GM12864 (cell line): ENCODE data around the gene RUNDC3A.

Source experiments
- DNase-seq: peaks from one replicate; pipeline ENCODE4 v3.0.0-alpha.2; 2011; ENCODE audit warnings: low read depth
- H3K4me3 ChIP-seq: 2 replicates; pipeline ENCODE4 v1.5.1; 2011; ENCODE audit warnings: mild to moderate bottlenecking, low read depth, low read length, control low read depth
- TF ChIP-seq, protein P1 (sequence below): IDR thresholded peaks from 2 replicates; pipeline ENCODE4 v1.5.1; 2011; ENCODE audit warnings: low read depth, mild to moderate bottlenecking, moderate library complexity, low read length, control low read depth, inconsistent platforms; ENCODE audit errors: missing control alignments

The RUNDC3A gene

DNA sequence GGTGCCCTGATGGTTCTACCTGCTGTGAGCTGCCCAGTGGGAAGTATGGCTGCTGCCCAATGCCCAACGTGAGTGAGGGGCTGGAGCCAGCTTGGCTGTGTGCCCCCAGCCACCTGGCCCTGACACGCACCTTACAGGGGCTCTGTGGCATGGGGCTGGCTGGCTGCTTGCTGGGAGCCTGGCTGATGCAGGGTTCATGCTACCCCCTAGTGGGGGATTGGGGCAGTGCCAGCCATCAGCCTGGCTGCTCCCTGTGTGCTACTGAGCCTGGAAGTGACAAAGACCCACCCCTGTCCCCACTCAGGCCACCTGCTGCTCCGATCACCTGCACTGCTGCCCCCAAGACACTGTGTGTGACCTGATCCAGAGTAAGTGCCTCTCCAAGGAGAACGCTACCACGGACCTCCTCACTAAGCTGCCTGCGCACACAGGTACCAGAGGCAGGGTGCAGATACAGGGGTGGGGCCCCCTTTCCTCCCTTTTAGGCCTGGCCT, 42.4 kb downstream of the RUNDC3A start:
- no peak for DNase-seq
- TF ChIP-seq, protein P1, sequence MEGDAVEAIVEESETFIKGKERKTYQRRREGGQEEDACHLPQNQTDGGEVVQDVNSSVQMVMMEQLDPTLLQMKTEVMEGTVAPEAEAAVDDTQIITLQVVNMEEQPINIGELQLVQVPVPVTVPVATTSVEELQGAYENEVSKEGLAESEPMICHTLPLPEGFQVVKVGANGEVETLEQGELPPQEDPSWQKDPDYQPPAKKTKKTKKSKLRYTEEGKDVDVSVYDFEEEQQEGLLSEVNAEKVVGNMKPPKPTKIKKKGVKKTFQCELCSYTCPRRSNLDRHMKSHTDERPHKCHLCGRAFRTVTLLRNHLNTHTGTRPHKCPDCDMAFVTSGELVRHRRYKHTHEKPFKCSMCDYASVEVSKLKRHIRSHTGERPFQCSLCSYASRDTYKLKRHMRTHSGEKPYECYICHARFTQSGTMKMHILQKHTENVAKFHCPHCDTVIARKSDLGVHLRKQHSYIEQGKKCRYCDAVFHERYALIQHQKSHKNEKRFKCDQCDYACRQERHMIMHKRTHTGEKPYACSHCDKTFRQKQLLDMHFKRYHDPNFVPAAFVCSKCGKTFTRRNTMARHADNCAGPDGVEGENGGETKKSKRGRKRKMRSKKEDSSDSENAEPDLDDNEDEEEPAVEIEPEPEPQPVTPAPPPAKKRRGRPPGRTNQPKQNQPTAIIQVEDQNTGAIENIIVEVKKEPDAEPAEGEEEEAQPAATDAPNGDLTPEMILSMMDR = peak; percentile 97
- no peak overlapping the region for H3K4me3 ChIP-seq

DNA sequence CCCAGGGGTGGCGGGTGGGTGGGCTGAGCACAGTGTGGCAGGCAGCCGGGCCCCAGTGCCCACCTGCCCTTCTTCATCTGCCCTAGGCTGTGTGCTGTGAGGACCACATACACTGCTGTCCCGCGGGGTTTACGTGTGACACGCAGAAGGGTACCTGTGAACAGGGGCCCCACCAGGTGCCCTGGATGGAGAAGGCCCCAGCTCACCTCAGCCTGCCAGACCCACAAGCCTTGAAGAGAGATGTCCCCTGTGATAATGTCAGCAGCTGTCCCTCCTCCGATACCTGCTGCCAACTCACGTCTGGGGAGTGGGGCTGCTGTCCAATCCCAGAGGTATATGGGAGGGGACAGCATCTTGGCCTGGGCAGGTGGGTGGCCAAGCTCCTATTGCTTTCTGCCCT, 43.1 kb downstream of the RUNDC3A start:
- TF ChIP-seq, protein P1 = no peak
- DNase-seq = no peak
- H3K4me3 ChIP-seq = no peak overlapping the region

DNA sequence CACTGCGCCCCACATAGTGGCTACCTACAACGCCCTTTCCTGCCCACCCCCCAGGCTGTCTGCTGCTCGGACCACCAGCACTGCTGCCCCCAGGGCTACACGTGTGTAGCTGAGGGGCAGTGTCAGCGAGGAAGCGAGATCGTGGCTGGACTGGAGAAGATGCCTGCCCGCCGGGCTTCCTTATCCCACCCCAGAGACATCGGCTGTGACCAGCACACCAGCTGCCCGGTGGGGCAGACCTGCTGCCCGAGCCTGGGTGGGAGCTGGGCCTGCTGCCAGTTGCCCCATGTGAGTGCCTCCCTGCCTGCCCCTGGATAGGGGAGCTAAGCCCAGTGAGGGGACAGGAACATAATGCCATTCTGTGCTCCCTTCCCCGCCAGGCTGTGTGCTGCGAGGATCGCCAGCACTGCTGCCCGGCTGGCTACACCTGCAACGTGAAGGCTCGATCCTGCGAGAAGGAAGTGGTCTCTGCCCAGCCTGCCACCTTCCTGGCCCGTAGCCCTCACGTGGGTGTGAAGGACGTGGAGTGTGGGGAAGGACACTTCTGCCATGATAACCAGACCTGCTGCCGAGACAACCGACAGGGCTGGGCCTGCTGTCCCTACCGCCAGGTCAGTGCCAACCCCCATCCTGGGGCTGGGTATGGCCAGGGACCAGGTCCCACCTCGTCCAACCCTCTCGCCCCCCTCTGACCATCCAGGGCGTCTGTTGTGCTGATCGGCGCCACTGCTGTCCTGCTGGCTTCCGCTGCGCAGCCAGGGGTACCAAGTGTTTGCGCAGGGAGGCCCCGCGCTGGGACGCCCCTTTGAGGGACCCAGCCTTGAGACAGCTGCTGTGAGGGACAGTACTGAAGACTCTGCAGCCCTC, 43.8 kb downstream of the RUNDC3A start:
- no peak for DNase-seq
- TF ChIP-seq, protein P1 = no peak
- no peak overlapping the region for H3K4me3 ChIP-seq

DNA sequence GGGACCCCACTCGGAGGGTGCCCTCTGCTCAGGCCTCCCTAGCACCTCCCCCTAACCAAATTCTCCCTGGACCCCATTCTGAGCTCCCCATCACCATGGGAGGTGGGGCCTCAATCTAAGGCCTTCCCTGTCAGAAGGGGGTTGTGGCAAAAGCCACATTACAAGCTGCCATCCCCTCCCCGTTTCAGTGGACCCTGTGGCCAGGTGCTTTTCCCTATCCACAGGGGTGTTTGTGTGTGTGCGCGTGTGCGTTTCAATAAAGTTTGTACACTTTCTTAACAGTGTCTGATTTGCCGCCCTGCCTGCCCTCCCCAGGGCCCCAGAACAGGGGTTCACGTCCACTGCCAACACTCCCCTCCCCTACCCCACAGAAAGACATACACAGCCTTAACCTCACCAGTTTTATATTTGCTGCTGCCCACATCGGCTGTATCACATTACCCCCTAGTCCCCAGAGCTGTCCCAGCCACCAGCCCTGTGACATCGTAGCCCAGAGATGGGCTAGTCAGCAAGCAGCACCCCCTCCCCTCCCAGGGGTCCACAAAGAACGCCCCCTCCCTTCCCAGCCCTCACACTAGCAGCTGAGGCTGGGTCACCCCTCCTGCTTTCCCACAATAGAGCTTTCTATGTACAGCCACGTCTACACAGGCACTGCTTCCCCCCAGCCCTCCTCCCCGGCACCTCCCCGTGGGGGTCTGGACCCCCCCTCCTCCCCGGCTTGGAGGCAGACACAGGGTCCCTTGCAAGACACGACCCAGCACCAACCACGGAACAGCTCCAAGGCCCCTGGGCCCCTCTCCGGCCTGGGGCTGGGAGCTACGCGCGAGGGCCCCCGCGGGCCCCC, 44.6 kb downstream of the RUNDC3A start:
- DNase-seq = no peak
- no peak overlapping the region for H3K4me3 ChIP-seq
- TF ChIP-seq, protein P1 = no peak

DNA sequence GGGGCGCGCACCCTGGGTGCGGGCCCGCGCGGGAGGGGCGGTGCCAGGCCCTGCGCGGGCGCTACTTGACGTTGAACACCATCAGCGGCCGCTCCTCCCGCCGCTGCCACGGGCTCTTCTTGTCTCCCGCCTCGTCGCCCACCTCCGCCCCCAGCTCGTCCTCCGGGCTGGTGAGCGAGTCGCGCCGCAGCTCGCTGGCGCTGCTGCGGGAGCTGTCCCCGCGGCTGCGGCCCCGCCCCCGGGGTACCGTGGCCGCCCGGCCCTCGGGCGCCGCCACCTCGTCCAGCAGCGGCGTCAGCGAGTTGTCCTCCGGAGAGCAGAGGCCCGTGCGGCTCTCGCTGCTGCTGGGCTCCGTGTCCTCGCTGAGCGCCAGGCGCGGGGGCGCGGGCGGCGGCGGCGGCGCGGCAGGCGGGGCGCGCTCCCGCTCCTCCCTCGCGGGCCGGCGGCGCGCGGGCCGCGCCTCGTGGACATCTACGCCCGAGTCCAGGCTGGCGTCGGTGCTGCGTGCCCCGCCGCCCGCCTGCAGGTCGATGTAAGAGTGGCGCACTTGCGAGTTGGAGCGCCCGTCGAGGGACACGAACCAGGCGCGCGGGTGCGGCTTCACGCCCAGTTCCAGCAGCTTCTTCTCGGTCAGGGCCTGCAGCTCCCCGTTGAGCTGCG, 45.4 kb downstream of the RUNDC3A start:
- peak overlapping the region; percentile 48; the same call in 1 of the 2 replicates for H3K4me3 ChIP-seq
- TF ChIP-seq, protein P1 = no peak
- DNase-seq = no peak
